GM10266 (cell line): ENCODE data around the gene EIF4G3.

Source experiments
- DNase-seq: peaks from one replicate; pipeline ENCODE4 v3.0.0; 2012; ENCODE audit errors: extremely low spot score
- TF ChIP-seq, protein P1 (sequence below): IDR thresholded peaks from 2 replicates; pipeline ENCODE4 v1.5.1; 2012; ENCODE audit warnings: mild to moderate bottlenecking, low read depth; ENCODE audit not compliant: control insufficient read depth, insufficient read depth; ENCODE audit errors: missing control alignments

The EIF4G3 gene, protein sequence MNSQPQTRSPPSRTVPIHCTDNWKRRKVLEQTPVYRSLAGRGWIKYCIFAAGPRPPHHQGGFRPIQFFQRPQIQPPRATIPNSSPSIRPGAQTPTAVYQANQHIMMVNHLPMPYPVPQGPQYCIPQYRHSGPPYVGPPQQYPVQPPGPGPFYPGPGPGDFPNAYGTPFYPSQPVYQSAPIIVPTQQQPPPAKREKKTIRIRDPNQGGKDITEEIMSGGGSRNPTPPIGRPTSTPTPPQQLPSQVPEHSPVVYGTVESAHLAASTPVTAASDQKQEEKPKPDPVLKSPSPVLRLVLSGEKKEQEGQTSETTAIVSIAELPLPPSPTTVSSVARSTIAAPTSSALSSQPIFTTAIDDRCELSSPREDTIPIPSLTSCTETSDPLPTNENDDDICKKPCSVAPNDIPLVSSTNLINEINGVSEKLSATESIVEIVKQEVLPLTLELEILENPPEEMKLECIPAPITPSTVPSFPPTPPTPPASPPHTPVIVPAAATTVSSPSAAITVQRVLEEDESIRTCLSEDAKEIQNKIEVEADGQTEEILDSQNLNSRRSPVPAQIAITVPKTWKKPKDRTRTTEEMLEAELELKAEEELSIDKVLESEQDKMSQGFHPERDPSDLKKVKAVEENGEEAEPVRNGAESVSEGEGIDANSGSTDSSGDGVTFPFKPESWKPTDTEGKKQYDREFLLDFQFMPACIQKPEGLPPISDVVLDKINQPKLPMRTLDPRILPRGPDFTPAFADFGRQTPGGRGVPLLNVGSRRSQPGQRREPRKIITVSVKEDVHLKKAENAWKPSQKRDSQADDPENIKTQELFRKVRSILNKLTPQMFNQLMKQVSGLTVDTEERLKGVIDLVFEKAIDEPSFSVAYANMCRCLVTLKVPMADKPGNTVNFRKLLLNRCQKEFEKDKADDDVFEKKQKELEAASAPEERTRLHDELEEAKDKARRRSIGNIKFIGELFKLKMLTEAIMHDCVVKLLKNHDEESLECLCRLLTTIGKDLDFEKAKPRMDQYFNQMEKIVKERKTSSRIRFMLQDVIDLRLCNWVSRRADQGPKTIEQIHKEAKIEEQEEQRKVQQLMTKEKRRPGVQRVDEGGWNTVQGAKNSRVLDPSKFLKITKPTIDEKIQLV (N-terminal part only)

DNA sequence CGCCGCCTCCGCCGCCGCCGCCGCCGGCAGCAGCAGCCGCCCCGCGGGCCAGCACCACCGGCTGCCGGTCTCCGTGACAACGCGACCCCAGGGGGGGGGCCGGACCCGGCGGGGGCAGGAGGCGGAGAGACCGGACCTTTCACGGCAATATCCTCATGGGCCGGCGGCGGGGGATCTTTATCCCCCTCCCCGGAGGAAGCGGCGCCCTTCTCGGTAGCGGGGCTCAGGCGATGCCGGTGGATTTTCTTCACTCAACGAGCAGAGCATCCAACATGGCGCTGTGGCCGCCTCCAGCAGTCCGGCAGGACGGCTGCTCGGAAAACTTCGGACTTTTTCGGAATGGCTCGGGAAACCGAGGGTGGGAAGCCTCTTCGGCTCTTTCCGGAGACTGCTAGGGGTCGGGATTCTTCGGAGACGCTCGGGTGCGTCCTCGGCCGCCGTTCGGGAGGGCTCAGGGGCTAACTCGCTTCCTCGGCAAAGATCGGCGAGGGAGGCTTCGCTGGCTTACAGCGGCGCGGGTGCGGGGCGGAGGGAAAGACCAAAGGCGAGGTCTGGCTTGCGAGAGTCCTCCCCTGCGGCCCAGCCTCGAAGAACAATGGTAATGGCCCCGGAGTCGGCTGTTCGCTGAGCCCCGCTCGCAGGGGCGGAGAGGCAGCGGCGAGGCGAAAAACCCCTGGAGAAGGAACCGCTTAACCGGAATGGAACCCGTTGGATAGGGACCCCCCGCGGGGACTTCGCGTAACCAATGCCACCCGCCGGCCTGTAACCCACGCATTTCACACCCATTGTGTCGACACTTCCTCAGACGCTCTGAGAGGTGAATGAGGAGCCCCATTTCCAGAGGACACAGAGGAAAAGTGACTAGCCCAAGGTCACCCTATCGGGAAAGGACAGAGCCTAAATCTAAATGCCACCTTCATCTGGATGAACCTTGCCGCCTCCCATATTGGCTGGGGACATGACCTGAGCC, at the start of gene EIF4G3:
EIF4G3 (minus strand) TSS at position 312 of the 970 bp plus-strand sequence. CDS start 174,155 bp downstream, outside the sequence.
- DNase-seq = peak; percentile 99
- TF ChIP-seq, protein P1, sequence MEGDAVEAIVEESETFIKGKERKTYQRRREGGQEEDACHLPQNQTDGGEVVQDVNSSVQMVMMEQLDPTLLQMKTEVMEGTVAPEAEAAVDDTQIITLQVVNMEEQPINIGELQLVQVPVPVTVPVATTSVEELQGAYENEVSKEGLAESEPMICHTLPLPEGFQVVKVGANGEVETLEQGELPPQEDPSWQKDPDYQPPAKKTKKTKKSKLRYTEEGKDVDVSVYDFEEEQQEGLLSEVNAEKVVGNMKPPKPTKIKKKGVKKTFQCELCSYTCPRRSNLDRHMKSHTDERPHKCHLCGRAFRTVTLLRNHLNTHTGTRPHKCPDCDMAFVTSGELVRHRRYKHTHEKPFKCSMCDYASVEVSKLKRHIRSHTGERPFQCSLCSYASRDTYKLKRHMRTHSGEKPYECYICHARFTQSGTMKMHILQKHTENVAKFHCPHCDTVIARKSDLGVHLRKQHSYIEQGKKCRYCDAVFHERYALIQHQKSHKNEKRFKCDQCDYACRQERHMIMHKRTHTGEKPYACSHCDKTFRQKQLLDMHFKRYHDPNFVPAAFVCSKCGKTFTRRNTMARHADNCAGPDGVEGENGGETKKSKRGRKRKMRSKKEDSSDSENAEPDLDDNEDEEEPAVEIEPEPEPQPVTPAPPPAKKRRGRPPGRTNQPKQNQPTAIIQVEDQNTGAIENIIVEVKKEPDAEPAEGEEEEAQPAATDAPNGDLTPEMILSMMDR = no peak

GRCh38 chr1:21225065-21225464, 48.4 kb upstream of the EIF4G3 start:
- TF ChIP-seq, protein P1 = no peak
- no peak for DNase-seq

- no peak for DNase-seq
- TF ChIP-seq, protein P1 = no peak
Observed at GRCh38 chr1:21220815-21221214, 44.1 kb upstream of the EIF4G3 start.

GRCh38 chr1:21219674-21220073, 43.0 kb upstream of the EIF4G3 start:
- DNase-seq = no peak
- TF ChIP-seq, protein P1 = no peak

DNA sequence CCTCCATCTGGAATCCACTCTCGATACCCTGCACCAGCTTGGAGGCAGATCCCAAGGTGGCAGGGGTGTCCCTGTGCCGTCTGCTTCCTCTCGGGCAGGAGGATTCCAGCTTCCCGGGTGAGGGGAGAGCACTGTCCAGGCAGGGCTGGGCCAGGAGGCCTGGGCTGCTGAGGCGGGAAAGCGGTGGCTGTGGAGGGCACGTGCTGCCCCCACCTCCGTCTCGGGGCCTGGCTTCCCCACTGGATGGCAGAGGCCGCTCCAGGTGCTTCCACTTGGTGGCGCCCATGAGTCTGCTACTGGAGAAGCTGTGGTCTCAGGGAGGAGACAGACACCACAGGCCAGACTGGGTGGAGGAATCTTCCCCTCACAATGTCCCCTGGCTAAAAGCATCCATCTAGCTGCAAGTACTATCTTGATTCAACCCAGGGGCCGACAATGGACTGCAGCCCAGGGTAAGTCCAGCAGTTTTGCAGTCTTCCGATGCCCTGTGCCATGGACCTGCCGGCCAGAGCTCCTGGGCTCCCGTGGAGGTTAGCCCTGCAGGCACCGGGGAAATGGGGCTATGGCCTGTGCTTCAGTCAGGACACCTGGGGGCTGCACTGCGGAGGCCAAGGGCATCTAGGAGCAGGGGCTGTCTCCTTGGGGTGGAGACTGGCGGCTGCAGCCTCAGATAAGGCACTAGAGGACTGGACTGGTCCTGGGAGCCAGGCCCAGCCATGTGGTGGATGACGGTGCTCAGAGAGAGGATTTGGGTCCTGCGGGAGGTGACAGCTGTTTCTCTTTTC, 41.3 kb upstream of the EIF4G3 start:
- TF ChIP-seq, protein P1 = peak; percentile 48
- peak; percentile 43 for DNase-seq
